Ureter (tissue), 1 donor: ENCODE results near the gene GOLGA8O. TPM values are rescaled to one million over a fixed set of nuclear protein-coding genes. Genes with fewer than 3 reads are reported as not detected.
"Not testable (repeated sequence)": the region's sequence is repeated elsewhere in the genome, so short reads cannot be mapped to it uniquely, and the experiment has no call there.

Source experiments
- DNase-seq: peaks from one replicate; pipeline ENCODE4 v3.0.0-alpha.2; 2020; ENCODE audit warnings: low spot score
- total RNA-seq: library from RNA; stranded (reverse); gene quantifications from one replicate; pipeline ENCODE4 v1.2.4, GENCODE V29; 2023
- donor health status: DM: yes; HTN: yes; CAD: no.

GOLGA8O gene, protein sequence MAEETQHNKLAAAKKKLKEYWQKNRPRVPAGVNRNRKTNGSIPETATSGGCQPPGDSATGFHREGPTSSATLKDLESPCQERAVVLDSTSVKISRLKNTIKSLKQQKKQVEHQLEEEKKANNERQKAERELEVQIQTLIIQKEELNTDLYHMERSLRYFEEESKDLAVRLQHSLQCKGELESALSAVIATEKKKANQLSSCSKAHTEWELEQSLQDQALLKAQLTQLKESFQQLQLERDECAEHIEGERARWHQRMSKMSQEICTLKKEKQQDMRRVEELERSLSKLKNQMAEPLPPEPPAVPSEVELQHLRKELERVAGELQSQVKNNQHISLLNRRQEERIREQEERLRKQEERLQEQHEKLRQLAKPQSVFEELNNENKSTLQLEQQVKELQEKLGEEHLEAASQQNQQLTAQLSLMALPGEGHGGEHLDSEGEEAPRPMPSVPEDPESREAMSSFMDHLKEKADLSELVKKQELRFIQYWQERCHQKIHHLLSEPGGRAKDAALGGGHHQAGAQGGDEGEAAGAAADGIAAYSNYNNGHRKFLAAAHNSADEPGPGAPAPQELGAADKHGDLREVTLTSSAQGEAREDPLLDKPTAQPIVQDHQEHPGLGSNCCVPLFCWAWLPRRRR
- 4.5 TPM for total RNA-seq

DNA sequence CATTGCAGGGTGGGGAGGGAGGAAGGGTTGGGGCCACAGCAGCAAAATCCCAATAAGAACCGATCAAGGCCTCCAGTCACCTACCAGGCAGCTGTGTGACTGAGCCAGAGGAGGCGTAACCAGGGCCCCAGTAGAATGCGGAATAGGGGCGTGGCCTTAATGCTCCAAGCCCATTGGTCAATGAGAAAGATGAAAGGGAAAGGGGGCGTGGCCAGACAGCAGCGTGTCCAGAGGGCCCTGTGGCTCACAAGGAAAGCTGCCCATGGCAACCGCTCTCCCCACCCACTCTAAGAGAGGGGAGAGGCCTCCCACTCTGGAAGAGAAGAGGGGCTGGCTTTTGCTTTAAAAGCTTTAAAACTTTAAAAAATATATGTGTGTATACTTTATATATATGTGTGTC, at the start of gene GOLGA8O:
TSS of gene GOLGA8O (minus strand) at position 101 of the 400 bp plus-strand sequence. CDS start at position 3, 98 bp downstream.
- not testable (repeated sequence) for DNase-seq

DNA sequence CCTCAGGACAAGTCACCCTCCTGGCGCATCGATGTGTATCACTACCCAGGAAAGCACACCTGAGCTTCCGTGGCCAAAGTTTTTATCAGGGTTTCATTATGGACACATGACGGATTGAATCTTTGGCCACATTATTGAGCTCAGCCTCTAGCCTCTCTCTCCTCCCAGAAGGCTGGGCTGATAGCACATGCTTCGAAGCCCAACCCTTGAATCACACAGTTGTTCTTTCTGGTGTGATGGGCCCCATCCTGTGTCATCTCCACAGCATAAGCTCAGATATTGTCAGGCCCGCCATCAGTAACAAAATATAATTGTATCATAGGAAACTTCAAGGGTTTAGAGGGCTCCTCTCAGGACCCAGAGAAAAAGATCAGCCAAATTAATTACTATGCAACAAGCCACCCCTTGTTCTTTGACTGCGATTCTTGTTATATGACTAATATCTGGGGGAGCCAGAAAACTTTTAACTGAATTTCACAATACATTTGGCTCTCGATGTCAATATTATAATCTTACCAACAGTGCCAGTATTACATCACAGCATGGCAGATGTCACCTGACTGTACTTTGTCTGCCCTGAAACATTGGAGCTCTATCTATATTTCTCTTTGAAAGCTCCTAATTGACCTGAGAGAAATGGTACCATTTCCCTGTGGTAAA, 48.8 kb upstream of the GOLGA8O start:
- not testable (repeated sequence) for DNase-seq

DNA sequence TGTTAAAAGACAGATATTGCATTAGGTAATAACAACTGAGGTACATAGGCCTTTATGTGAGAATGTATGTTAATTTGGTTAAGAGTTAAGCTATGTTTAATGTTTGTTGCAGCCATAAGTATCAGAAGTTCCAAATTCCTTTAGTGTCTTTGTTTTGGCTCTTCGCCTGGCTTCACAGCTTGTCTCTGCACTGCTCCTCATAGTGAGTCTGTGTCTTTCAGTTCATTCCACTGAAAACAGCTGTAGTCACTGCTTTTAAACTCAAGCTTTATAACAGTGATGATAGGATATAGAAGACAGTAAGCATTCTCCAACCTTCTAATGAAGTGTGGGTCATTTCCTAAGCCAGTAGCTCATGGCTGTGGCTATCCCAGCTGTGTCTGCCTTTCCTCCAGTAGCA, 47.5 kb upstream of the GOLGA8O start:
- not testable (repeated sequence) for DNase-seq

DNA sequence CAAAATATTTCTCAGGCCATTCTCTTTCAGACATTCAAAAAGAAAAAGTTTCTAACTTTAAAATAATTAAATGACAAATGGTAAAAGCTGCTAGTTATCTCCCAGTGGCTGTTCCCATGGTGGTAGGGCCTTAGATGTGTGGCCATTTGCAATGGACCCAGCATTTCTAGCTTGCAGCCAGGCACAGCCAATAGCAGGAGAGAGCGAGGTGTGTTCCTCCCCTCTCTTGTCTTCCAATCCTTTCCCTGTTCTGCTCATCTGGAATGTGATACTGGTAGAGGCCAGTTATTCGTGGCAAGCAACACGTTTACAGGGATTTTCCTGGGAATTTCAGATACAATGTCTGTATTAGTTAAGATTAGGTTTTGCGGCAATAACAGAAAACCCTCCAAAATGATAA, 37.3 kb upstream of the GOLGA8O start:
- DNase-seq, result not testable (repeated sequence)

DNA sequence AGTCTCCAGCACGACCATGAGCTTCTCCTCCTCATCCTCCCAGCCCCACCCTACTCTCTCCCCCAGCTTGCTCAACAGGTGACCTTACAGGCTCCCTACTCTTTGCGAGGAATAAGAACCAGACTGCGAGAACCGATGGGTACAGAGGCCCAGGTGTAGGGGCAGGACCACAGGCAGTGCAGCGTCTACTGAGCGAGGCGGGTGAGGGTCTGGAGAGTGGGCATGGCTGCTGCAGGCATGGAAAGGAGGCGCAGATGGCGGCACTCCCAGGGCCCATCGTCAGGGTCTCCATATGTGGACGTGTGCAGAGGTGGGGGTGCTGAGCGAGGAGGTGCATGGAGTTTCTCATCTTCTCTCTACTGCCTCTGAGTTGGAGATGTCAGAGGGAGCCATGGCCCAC, 31.0 kb upstream of the GOLGA8O start:
- not testable (repeated sequence) for DNase-seq

DNA sequence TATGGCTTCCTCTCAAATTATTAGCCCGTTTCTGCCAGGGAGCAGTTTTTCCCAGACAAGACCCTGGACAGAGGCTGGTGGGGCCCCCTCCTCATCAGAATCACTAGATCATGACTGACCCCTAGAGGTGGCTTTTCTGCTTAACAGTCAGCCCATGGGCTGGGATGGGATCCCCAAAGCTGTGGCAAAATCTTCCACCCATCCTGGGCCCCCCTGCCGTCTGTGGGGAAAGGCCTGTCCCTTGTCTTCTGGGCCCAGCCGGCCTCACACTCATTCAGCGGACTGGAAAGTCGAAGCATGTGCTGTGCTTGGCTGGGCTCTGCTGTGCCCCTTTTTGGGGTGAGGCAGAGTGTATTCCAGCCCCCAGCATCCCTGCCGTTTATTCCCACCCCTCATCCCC, 27.9 kb upstream of the GOLGA8O start:
- not testable (repeated sequence) for DNase-seq

DNA sequence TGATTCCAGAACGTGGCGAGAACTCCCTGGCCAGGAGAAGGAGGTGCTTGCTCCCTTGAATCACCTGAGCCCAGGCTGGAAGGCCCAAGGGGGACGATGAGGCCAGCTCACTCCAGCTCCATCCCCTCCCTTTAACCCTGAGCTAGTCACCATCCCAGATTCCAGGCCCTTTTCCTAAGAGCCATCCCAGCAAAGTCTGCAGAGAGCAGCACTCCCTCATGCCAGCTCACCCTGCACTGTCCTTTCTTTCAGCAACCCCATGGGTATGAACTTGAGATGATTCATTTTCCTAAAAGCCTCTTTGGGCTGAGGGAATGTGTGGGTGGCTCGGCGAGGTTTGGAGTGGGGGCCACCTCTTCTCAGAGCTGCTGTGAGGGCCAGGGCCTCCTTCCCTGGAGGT, 26.2 kb upstream of the GOLGA8O start:
- DNase-seq, result not testable (repeated sequence)

DNA sequence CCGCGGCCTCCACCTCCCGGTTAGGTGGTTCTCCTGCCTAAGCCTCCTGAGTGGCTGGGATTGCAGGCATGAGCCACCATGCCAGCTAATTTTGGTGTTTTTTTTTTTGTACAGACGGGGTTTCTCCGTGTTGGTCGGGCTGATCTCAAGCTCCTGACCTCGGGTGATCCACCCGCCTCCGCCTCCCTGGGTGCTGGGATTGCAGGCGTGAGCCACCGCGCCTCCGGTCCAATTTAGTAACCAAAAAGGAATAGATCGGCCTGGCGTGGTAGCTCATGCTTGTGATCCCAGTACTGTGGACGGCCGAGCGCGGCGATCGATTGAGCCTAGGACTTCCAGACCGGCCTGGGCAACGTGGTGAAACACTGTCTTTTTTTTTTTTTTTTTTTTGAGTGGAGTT, 12.6 kb upstream of the GOLGA8O start:
- DNase-seq, result peak; percentile 3

DNA sequence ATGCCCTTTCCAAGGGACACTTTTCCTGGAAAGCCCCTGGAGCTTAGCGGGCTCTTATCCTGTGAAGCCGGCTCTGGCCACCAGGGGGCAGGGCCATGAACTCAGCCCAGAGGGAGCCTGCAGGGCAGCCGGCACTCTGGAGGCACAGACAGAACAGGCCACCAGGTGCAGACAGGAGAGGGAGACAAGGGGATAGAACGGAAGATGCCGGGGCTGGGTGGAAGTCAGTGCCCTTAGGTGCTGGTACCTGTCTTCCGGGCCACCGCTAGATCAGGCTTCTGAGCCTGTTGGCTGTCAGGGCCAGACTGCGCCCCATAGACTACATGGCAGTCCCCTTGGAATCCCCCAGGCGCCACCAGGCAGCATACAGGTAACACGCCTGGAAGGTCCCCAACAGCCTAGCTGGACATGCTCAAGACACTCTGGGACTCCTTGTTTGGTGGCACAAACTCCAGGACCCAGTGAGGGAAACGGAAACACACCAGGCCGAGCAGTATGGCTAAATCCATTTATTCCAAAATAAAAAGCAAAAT, 14.9 kb downstream of the GOLGA8O start:
- not testable (repeated sequence) for DNase-seq

DNA sequence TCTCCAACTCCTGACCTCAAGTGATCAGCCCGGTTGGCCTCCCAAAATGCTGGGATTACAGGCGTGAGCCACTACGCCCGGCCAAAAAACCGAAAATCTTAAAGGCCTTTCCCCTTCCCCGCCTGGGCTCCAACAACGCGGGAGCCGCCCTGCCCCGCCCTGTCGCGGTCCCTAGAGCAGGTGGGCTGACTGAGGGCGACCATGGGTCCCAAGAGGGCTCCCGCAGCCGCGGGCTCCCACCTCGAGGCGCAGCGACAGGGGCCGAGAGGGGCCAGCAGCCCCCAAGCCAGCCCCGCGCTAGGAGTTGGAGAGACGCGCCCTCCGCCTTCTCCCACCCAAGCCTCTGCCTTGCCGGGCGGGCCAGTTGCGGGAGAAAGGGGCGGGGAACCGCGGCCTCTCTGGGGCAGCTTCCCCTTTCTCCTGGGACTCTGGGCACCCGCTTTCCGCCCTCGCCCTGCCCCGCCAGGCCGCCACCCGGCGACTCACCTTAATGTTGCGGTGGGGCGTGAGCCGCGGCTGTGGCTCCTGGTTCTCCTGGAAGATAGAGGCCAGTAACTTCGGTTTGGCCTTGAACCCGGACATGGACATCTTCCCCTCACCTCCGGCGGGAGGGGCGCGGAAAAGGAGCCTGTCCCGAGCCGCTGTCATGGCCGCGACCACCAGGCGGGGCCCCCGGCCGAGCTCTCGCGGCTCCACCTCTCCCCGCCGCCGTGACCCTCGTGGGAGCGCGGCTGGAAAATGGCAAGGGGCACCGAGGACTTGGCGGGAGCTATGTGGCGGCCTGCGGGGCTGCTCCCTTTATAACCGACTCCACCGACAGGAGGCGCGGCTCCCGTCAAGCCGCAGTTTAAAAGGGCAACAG, 21.1 kb downstream of the GOLGA8O start:
- not testable (repeated sequence) for DNase-seq

DNA sequence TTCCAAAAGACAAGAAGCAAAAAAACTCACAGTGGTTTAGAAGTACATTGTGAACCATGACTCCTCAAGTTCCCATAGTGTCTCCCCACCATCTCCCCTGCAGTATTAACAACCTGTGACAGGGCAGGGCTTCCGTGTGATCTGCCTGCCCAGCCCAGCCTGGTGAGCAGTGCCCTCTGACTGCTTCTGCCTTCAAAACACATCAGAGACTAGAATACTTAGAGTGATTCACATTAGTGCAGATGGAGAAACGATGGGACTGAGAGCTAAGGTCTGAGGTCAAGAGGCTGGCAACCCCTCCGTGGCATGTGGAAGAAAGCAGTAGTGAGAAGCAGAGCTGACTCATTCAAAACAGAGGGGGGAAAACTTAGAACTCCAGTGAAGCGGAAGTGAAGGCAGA, 27.8 kb downstream of the GOLGA8O start:
- DNase-seq, result not testable (repeated sequence)

DNA sequence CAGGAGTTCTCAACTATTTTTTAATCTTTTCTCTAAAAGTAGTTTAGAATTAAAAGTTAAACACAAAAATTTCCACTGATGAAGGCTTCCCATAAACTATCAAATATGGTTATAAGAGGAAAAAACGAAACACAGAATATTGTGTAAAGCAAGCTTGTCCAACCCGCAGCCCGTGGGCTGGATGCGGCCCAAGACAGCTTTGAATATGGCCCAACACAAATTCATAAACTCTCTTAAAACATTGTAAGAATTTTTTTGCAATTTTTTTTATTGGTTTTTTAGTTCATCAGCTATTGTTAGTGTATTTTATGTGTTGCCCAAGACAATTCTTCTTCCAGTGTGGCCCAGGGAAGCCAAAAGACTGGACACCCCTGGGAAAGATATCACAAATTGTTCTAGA, 28.9 kb downstream of the GOLGA8O start:
- peak; percentile 69 for DNase-seq

DNA sequence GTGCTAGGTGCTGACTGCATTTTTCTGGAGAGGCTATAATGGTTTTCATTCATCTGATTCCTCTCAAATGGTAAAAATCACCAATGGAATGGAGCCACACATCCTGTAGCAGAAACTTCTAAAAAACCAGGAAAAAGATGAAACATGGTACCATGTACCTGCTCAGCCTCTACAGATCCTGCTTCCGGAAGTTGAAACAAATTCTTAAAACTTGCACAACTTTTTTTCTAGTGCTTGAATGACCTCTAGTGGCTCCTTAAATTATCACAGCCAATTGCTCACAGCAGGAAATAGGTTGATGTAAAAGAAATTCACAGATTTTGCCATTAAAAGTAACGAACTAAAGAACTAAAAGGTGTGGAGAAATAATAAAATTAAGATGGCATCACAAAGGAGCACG, 47.5 kb downstream of the GOLGA8O start:
- DNase-seq, result not testable (repeated sequence)

DNA sequence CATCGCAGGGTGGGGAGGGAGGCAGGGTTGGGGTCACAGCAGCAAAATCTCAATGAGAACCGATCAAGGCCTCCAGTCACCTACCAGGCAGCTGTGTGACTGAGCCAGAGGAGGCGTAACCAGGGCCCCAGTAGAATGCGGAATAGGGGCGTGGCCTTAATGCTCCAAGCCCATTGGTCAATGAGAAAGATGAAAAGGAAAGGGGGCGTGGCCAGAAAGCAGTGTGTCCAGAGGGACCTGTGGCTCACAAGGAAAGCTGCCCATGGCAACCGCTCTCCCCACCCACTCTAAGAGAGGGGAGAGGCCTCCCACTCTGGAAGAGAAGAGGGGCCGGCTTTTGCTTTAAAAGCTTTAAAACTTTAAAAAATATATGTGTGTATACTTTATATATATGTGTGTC, 52.2 kb downstream of the GOLGA8O start, which contains the start of gene GOLGA8K:
TSS of gene GOLGA8K (minus strand) at position 101 of the 400 bp plus-strand sequence. CDS start at position 3, 98 bp downstream.
- DNase-seq, result not testable (repeated sequence)

DNA sequence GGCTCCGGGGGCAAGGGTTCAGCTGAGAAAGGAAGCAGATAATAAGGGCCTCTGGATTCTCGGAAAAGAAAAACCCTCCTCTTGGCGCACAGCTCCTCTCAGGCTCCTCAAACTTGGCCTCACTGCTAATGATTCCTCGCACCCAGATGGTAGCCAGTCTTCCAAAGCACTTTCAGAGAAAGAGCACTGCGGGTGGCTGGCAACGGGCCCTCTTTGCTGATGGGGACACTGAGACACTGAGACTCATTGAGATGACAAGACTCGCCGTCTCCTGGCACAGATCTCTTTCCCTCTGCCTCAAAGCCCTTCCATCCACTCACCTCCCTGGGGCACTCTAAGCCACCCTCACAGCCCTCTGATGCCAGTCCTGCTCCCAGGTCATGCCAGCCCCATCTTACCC, 58.9 kb downstream of the GOLGA8O start:
- not testable (repeated sequence) for DNase-seq

Other genes starting within 250 kb of the GOLGA8O start
- gene GOLGA8K, start 52.3 kb downstream of the GOLGA8O start, total RNA-seq, result 1.9 TPM
- 19.7 TPM for gene GOLGA8N, start 137.8 kb upstream of the GOLGA8O start, total RNA-seq
- 1.4 TPM for gene ARHGAP11A, start 159.9 kb upstream of the GOLGA8O start, total RNA-seq
- gene SCG5, start 186.1 kb upstream of the GOLGA8O start, total RNA-seq, result 0.81 TPM